ENCODE measurements around the gene TSNAXIP1. TPM values are rescaled to one million over a fixed set of nuclear protein-coding genes. Genes with fewer than 3 reads are reported as not detected.
A peak's percentile ranks its signal among the peaks of the same experiment; 100 is the strongest.

TSNAXIP1 gene
- total and polyA plus RNA-seq, 9 of the 15 experiments (the other 6 are each of a cell fraction or from before 2014, with no cell fraction given), result 0.03 to 0.24 (median 0.11) TPM; not detected in 4

DNA sequence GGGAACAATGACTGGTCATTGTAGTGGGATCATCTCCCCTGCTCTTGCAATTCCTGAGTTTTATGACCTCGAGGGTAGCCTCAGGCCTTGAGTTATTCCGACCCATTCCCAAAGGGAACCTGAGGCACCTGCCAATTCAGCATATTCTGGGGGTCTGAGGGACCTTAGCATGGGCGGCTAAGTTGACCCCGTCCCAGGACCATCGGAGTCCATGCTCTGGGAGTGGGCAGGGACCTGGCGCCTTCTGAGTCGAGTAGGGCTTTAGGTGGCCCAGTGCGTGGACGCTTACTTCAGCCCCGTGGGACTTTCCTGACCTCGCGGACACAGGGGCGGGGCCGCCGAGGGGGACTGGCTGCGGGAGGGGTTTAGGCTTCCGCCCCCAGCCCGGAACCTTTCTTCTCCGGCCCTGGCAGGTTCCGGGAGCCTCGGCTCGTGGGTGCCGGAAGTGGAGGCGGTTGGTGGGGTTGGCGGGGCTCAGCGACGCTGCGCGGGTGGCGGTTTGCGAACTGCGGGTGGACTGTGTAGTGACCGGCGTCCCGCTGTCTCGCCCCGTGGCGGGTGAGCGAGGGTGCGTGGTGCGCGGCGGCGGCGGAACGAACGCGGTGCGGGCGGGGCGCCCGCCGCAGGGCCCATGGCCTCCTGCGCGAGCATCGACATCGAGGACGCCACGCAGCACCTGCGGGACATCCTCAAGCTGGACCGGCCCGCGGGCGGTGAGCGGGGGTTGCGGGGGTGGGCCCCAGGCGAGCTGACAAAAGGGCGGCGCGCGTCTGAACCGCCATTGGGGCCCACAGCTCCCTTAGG lies 66.1 kb downstream of the TSNAXIP1 start, which contains the start of gene EDC4 (continued):
- TF ChIP-seq, protein P1, sequence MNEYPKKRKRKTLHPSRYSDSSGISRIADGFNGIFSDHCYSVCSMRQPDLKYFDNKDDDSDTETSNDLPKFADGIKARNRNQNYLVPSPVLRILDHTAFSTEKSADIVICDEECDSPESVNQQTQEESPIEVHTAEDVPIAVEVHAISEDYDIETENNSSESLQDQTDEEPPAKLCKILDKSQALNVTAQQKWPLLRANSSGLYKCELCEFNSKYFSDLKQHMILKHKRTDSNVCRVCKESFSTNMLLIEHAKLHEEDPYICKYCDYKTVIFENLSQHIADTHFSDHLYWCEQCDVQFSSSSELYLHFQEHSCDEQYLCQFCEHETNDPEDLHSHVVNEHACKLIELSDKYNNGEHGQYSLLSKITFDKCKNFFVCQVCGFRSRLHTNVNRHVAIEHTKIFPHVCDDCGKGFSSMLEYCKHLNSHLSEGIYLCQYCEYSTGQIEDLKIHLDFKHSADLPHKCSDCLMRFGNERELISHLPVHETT (CRISPR knock-in tag; conservative IDR thresholded peaks at IDR 0.05 in 1 of 2, IDR thresholded peaks at IDR 0.05 in 1 of 2), result peak; percentile 46 to 72; a peak in 1 of 4 replicates
- TF ChIP-seq MTA3 (IDR thresholded peaks at IDR 0.05; ENCODE audit: borderline replicate concordance) (peak; percentile 76; the same call in 1 of the 2 replicates), KHSRP (IDR thresholded peaks at IDR 0.05) (no peak), CCNT2 (IDR thresholded peaks at IDR 0.05; ENCODE audit: borderline replicate concordance, extremely low read depth, insufficient read length, low read depth, low read length) (peak; percentile 85), TCFL5 (CRISPR knock-in tag; conservative IDR thresholded peaks at IDR 0.05) (0 out of 2 replicates have a peak, but pooled peaks have one; percentile 57), FOXJ3 (CRISPR knock-in tag; IDR thresholded peaks at IDR 0.05) (no peak), HSF4 (CRISPR knock-in tag; IDR thresholded peaks at IDR 0.05; ENCODE audit: borderline replicate concordance) (no peak), CBX2 (IDR thresholded peaks at IDR 0.05; ENCODE audit: insufficient read depth, low read length, poor library complexity, severe bottlenecking) (no peak), MBD2 (IDR thresholded peaks at IDR 0.05; ENCODE audit: borderline replicate concordance, low read depth) (peak; percentile 69; the same call in 1 of the 2 replicates), HNRNPK (IDR thresholded peaks at IDR 0.05; ENCODE audit: low read depth, low read length, poor library complexity, severe bottlenecking) (no peak), ZBTB7A (IDR thresholded peaks at IDR 0.05; ENCODE audit: borderline replicate concordance, control insufficient read depth, low read depth, low read length) (peak; percentile 89; the same call in 1 of the 2 replicates)
- TF ChIP-seq, protein P2, sequence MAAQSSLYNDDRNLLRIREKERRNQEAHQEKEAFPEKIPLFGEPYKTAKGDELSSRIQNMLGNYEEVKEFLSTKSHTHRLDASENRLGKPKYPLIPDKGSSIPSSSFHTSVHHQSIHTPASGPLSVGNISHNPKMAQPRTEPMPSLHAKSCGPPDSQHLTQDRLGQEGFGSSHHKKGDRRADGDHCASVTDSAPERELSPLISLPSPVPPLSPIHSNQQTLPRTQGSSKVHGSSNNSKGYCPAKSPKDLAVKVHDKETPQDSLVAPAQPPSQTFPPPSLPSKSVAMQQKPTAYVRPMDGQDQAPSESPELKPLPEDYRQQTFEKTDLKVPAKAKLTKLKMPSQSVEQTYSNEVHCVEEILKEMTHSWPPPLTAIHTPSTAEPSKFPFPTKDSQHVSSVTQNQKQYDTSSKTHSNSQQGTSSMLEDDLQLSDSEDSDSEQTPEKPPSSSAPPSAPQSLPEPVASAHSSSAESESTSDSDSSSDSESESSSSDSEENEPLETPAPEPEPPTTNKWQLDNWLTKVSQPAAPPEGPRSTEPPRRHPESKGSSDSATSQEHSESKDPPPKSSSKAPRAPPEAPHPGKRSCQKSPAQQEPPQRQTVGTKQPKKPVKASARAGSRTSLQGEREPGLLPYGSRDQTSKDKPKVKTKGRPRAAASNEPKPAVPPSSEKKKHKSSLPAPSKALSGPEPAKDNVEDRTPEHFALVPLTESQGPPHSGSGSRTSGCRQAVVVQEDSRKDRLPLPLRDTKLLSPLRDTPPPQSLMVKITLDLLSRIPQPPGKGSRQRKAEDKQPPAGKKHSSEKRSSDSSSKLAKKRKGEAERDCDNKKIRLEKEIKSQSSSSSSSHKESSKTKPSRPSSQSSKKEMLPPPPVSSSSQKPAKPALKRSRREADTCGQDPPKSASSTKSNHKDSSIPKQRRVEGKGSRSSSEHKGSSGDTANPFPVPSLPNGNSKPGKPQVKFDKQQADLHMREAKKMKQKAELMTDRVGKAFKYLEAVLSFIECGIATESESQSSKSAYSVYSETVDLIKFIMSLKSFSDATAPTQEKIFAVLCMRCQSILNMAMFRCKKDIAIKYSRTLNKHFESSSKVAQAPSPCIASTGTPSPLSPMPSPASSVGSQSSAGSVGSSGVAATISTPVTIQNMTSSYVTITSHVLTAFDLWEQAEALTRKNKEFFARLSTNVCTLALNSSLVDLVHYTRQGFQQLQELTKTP (IDR thresholded peaks at IDR 0.05; ENCODE audit: low read depth in 1 of 2, partially characterized antibody in 2 of 2), result no peak
- TF ChIP-seq, protein P3, sequence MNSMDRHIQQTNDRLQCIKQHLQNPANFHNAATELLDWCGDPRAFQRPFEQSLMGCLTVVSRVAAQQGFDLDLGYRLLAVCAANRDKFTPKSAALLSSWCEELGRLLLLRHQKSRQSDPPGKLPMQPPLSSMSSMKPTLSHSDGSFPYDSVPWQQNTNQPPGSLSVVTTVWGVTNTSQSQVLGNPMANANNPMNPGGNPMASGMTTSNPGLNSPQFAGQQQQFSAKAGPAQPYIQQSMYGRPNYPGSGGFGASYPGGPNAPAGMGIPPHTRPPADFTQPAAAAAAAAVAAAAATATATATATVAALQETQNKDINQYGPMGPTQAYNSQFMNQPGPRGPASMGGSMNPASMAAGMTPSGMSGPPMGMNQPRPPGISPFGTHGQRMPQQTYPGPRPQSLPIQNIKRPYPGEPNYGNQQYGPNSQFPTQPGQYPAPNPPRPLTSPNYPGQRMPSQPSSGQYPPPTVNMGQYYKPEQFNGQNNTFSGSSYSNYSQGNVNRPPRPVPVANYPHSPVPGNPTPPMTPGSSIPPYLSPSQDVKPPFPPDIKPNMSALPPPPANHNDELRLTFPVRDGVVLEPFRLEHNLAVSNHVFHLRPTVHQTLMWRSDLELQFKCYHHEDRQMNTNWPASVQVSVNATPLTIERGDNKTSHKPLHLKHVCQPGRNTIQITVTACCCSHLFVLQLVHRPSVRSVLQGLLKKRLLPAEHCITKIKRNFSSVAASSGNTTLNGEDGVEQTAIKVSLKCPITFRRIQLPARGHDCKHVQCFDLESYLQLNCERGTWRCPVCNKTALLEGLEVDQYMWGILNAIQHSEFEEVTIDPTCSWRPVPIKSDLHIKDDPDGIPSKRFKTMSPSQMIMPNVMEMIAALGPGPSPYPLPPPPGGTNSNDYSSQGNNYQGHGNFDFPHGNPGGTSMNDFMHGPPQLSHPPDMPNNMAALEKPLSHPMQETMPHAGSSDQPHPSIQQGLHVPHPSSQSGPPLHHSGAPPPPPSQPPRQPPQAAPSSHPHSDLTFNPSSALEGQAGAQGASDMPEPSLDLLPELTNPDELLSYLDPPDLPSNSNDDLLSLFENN (IDR thresholded peaks at IDR 0.05; ENCODE audit: low read depth in 2 of 2, low read length in 2 of 2), result peak in 1 of 2 experiments; percentile 83; a peak in 2 of 4 replicates
- TF ChIP-seq, protein P4, sequence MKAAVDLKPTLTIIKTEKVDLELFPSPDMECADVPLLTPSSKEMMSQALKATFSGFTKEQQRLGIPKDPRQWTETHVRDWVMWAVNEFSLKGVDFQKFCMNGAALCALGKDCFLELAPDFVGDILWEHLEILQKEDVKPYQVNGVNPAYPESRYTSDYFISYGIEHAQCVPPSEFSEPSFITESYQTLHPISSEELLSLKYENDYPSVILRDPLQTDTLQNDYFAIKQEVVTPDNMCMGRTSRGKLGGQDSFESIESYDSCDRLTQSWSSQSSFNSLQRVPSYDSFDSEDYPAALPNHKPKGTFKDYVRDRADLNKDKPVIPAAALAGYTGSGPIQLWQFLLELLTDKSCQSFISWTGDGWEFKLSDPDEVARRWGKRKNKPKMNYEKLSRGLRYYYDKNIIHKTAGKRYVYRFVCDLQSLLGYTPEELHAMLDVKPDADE (conservative IDR thresholded peaks at IDR 0.05; ENCODE audit: control insufficient read depth, low read depth, low read length), result peak; percentile 85

All from K562 (cell line).